DOHH2 (cell line): ENCODE data around the gene PHC2.

Experiments
- H3F3A ChIP-seq: fragments of 200-600 bp; sonication (generic), shearing (Covaris generic); 2 replicates; pipeline ENCODE4 v1.6.0; 2016; ENCODE audit warnings: antibody characterized with exemption, mild to moderate bottlenecking; ENCODE audit not compliant: control insufficient read depth, insufficient read depth
- H3K27ac ChIP-seq: fragments of 200-600 bp; sonication (generic); 2 replicates; pipeline ENCODE4 v1.5.1; 2014; ENCODE audit warnings: low read depth, mild to moderate bottlenecking, low read length, moderate library complexity
- H3K27me3 ChIP-seq: fragments of 200-600 bp; sonication (generic); 2 replicates; pipeline ENCODE4 v1.6.1; 2014; ENCODE audit warnings: mild to moderate bottlenecking, low read length, mixed read lengths; ENCODE audit not compliant: control insufficient read depth
- H3K36me3 ChIP-seq: fragments of 200-600 bp; sonication (generic); 2 replicates; pipeline ENCODE4 v1.6.1; 2014; ENCODE audit warnings: mild to moderate bottlenecking, low read length, moderate library complexity, mixed read lengths; ENCODE audit not compliant: control insufficient read depth
- H3K4me1 ChIP-seq: fragments of 200-600 bp; sonication (generic); 2 replicates; pipeline ENCODE4 v1.6.1; 2014; ENCODE audit warnings: mild to moderate bottlenecking, low read length, mixed read lengths; ENCODE audit not compliant: control insufficient read depth
- H3K4me2 ChIP-seq: fragments of 200-600 bp; sonication (generic); 2 replicates; pipeline ENCODE4 v1.6.0; 2014; ENCODE audit warnings: mild to moderate bottlenecking, low read length, moderate library complexity
- H3K4me3 ChIP-seq: fragments of 200-600 bp; sonication (generic); 2 replicates; pipeline ENCODE4 v1.5.1; 2014; ENCODE audit warnings: mild to moderate bottlenecking, low read length, mixed read lengths
- H3K79me2 ChIP-seq: fragments of 200-600 bp; sonication (generic); 2 replicates; pipeline ENCODE4 v1.6.1; 2014; ENCODE audit warnings: mild to moderate bottlenecking, low read length, mixed read lengths; ENCODE audit not compliant: control insufficient read depth
- H3K9me2 ChIP-seq: fragments of 200-600 bp; sonication (generic); replicated peaks from 2 replicates; pipeline ENCODE4 v1.6.1; 2014; ENCODE audit warnings: mild to moderate bottlenecking, low read length, mixed read lengths; ENCODE audit not compliant: control insufficient read depth
- H3K9me3 ChIP-seq: fragments of 200-600 bp; sonication (generic); 2 replicates; pipeline ENCODE4 v1.6.1; 2014; ENCODE audit warnings: antibody characterized with exemption, low read length, mixed read lengths; ENCODE audit not compliant: control insufficient read depth, insufficient read depth
- H4K20me1 ChIP-seq: fragments of 200-600 bp; sonication (generic); 2 replicates; pipeline ENCODE4 v1.6.0; 2014; ENCODE audit warnings: low read depth, mild to moderate bottlenecking, antibody characterized with exemption, low read length, moderate library complexity; ENCODE audit not compliant: control insufficient read depth, insufficient read depth
- CTCF ChIP-seq: fragments of 200-600 bp; sonication (generic); IDR thresholded peaks from one replicate; pipeline ENCODE4 v1.5.1; 2014; ENCODE audit warnings: antibody characterized with exemption, mild to moderate bottlenecking, low read depth, low read length; ENCODE audit not compliant: poor library complexity, severe bottlenecking
- EZH2phosphoT487 ChIP-seq: fragments of 200-600 bp; sonication (generic); IDR thresholded peaks from 2 replicates; pipeline ENCODE4 v1.6.1; 2017; ENCODE audit warnings: borderline replicate concordance, mild to moderate bottlenecking, antibody characterized with exemption, low read length, moderate library complexity, mixed read lengths

Gene PHC2

GRCh38 chr1:33375316-33375715 lies 55.6 kb downstream of the PHC2 start:
- H4K20me1 ChIP-seq: no peaks in the 10 kb centered on the region
- H3K4me2 ChIP-seq: no peak overlapping the region
- no peaks in the 10 kb centered on the region for H3K79me2 ChIP-seq

GRCh38 chr1:33374336-33375105 lies 56.4 kb downstream of the PHC2 start:
- no peaks in the 10 kb centered on the region for H3K9me2 ChIP-seq
- peaks cover 7% of the 10 kb centered on the region for H3K27me3 ChIP-seq
- H3K36me3 ChIP-seq: no peaks in the 10 kb centered on the region
- H3K4me1 ChIP-seq: no peaks in the 10 kb centered on the region
- no peaks in the 10 kb centered on the region for H3F3A ChIP-seq
- H3K4me2 ChIP-seq: no peak overlapping the region
- TF ChIP-seq EZH2phosphoT487: no peak
- no peak overlapping the region for H3K4me3 ChIP-seq
- no peaks in the 10 kb centered on the region for H4K20me1 ChIP-seq
- no peak overlapping the region for H3K27ac ChIP-seq
- no peaks in the 10 kb centered on the region for H3K9me3 ChIP-seq
- no peaks in the 10 kb centered on the region for H3K79me2 ChIP-seq

More at GRCh38 chr1:33375316-33375715, 55.6 kb downstream of the PHC2 start:
- Histone ChIP-seq H3K9me3 (no peaks in the 10 kb centered on the region), H3K27ac (no peak overlapping the region), H3F3A (no peaks in the 10 kb centered on the region), H3K4me3 (no peak overlapping the region), H3K36me3 (no peaks in the 10 kb centered on the region), H3K9me2 (no peaks in the 10 kb centered on the region), H3K27me3 (peaks cover 11% of the 10 kb centered on the region), H3K4me1 (no peaks in the 10 kb centered on the region)
- TF ChIP-seq EZH2phosphoT487 (no peak), CTCF (no peak)

GRCh38 chr1:33373606-33374005 lies 57.3 kb downstream of the PHC2 start:
- no peak overlapping the region for H3K4me3 ChIP-seq
- no peaks in the 10 kb centered on the region for H3K36me3 ChIP-seq
- H3K9me2 ChIP-seq: no peaks in the 10 kb centered on the region
- H3K27me3 ChIP-seq: peaks cover 6% of the 10 kb centered on the region
- no peak overlapping the region for H3K27ac ChIP-seq
- no peaks in the 10 kb centered on the region for H4K20me1 ChIP-seq
- H3K9me3 ChIP-seq: no peaks in the 10 kb centered on the region
- H3K79me2 ChIP-seq: no peaks in the 10 kb centered on the region
- TF ChIP-seq CTCF: no peak
- no peak overlapping the region for H3K4me2 ChIP-seq
- no peaks in the 10 kb centered on the region for H3K4me1 ChIP-seq
- H3F3A ChIP-seq: no peaks in the 10 kb centered on the region

- H3K79me2 ChIP-seq: no peaks in the 10 kb centered on the region
- H3K9me3 ChIP-seq: no peaks in the 10 kb centered on the region
- no peak for TF ChIP-seq CTCF
- TF ChIP-seq EZH2phosphoT487: no peak
These were observed 58.2 kb downstream of the PHC2 start for GRCh38 chr1:33372677-33373076.

More at GRCh38 chr1:33372677-33373076, 58.2 kb downstream of the PHC2 start:
- no peaks in the 10 kb centered on the region for H3K9me2 ChIP-seq
- H3K36me3 ChIP-seq: no peaks in the 10 kb centered on the region
- H3K27me3 ChIP-seq: no peaks in the 10 kb centered on the region
- H3K4me3 ChIP-seq: no peak overlapping the region
- H4K20me1 ChIP-seq: no peaks in the 10 kb centered on the region
- H3F3A ChIP-seq: no peaks in the 10 kb centered on the region
- H3K4me1 ChIP-seq: no peaks in the 10 kb centered on the region; the same call in 1 of the 2 replicates
- no peak overlapping the region for H3K4me2 ChIP-seq
- no peak overlapping the region for H3K27ac ChIP-seq
